CD14-positive monocyte (primary cell): ENCODE data around the gene KIF5B. TPM values are rescaled to one million over a fixed set of nuclear protein-coding genes. Genes with fewer than 3 reads are reported as not detected.

ENCODE experiments used
- polyA plus RNA-seq, 3 donors: library from polyadenylated mRNA; depleted of rRNA in 1 of 3; unstranded in 2 of 3; stranded (reverse) in 1 of 3; fragments of 300-500 nt in 2 of 3; fragments of >200 nt in 1 of 3; fragmentation: Illumina TruSeq in 2 of 3; gene quantifications; 1 replicate in 2 of 3; 2 replicates in 1 of 3; pipeline ENCODE4 v1.2.3, GENCODE V29; 2012 to 2021
- small RNA-seq: library from RNA; depleted of rRNA; stranded (forward); fragments of <200 nt; gene quantifications from one replicate; pipeline ENCODE3, GENCODE V24; 2012; ENCODE audit warnings: low read depth; ENCODE audit not compliant: insufficient read length

KIF5B gene
- polyA plus RNA-seq, 3 donors = 15.2 to 32.9 (median 18.9) TPM

Small RNA genes lying within 50 kb of the gene (small RNA-seq; reads per million reads assigned to genes)
- gene RF00019 (not detected), gene RN7SL825P (not detected)

Other genes with a start within 250 kb of the KIF5B start
- 10 to 100 TPM in 1 of 3 donors, 1 to 10 TPM in 2; 3.2 to 15.5 (median 4.7) TPM for gene ARHGAP12, start 127.6 kb downstream of the KIF5B start, polyA plus RNA-seq